H1 (cell line): ENCODE data around the gene CYP4B1. TPM values are rescaled to one million over a fixed set of nuclear protein-coding genes. Genes with fewer than 3 reads are reported as not detected.

Experiments
- CTCF ChIA-PET: fragments of 300-600 bp; sonication (Branson Sonifier 250); formaldehyde crosslinking; loops from one replicate; lab custom pipeline; 2021; ENCODE audit not compliant: partially characterized antibody; lab: Charles Lee
- POLR2A ChIA-PET: fragments of 300-600 bp; sonication (Branson Sonifier 250); formaldehyde crosslinking; loops from one replicate; lab custom pipeline; 2021; ENCODE audit warnings: inconsistent platforms; ENCODE audit not compliant: partially characterized antibody; lab: Charles Lee
- DNase-seq, 2 experiments: peaks; one replicate each; pipeline versions ENCODE4 v3.0.0 to v3.0.0-alpha.2; 2010 to 2022; ENCODE audit warnings: low spot score in 2 of 2, low read depth in 1 of 2, mixed read lengths in 1 of 2
- FAIRE-seq: peaks from 2 replicates; lab custom pipeline; 2011; peaks lifted over from hg19 to GRCh38; lab: Jason Lieb, UNC
- H2AFZ ChIP-seq: 2 replicates; pipeline ENCODE4 v1.8.1; 2012; ENCODE audit warnings: low read length, inconsistent platforms
- H2AK5ac ChIP-seq: 2 replicates; pipeline ENCODE4 v1.6.1; 2013; ENCODE audit warnings: low read depth, low read length
- H2BK120ac ChIP-seq: replicated peaks from 2 replicates; pipeline ENCODE3; 2013; ENCODE audit warnings: low read depth, low read length, inconsistent platforms
- H2BK12ac ChIP-seq: 2 replicates; pipeline ENCODE4 v1.6.1; 2013; ENCODE audit warnings: low read depth, low read length
- H2BK15ac ChIP-seq: 2 replicates; pipeline ENCODE4 v1.6.1; 2013; ENCODE audit warnings: low read length
- H2BK20ac ChIP-seq: 2 replicates; pipeline ENCODE4 v1.6.1; 2013; ENCODE audit warnings: low read length
- H2BK5ac ChIP-seq: 2 replicates; pipeline ENCODE4 v1.6.1; 2013; ENCODE audit warnings: low read depth, low read length
- H3K14ac ChIP-seq: 2 replicates; pipeline ENCODE4 v1.6.1; 2013; ENCODE audit warnings: inconsistent platforms; ENCODE audit not compliant: insufficient read length
- H3K18ac ChIP-seq: 2 replicates; pipeline ENCODE4 v1.6.1; 2013; ENCODE audit warnings: low read length; ENCODE audit errors: extremely low read depth
- H3K23ac ChIP-seq: 2 replicates; pipeline ENCODE4 v1.6.1; 2013; ENCODE audit warnings: inconsistent platforms; ENCODE audit not compliant: insufficient read length
- H3K23me2 ChIP-seq: 2 replicates; pipeline ENCODE4 v1.6.1; 2013; ENCODE audit warnings: low read depth, low read length
- H3K27ac ChIP-seq: 2 replicates; pipeline ENCODE4 v1.6.1; 2011; ENCODE audit warnings: low read depth, low read length, inconsistent platforms
- H3K27me3 ChIP-seq, 4 experiments: replicated peaks in 1 of 4; 1 replicate in 1 of 4; 2 replicates in 3 of 4; pipeline versions ENCODE4 v1.6.1 to v1.8.1; 2011 to 2013; ENCODE audit warnings: low read length in 3 of 4, mild to moderate bottlenecking in 3 of 4, inconsistent platforms in 2 of 4, mixed read lengths in 2 of 4, moderate library complexity in 1 of 4; ENCODE audit not compliant: control insufficient read depth in 3 of 4, insufficient read depth in 3 of 4; ENCODE audit errors: extremely low read depth in 1 of 4
- H3K36me3 ChIP-seq, 4 experiments: 2 replicates each; pipeline versions ENCODE4 v1.6.1 to v1.8.1; 2011 to 2013; ENCODE audit warnings: mild to moderate bottlenecking in 4 of 4, low read length in 3 of 4, moderate library complexity in 2 of 4, control low read depth in 1 of 4, inconsistent platforms in 1 of 4; ENCODE audit not compliant: insufficient read depth in 4 of 4, control insufficient read depth in 2 of 4
- H3K4ac ChIP-seq: replicated peaks from 2 replicates; pipeline ENCODE3; 2013; ENCODE audit warnings: low read length, low read depth, mixed read lengths, inconsistent platforms; ENCODE audit not compliant: insufficient read length
- H3K4me1 ChIP-seq, 4 experiments: replicated peaks in 1 of 4; 1 replicate in 1 of 4; 2 replicates in 3 of 4; pipeline versions ENCODE4 v1.6.1 to v1.8.1; 2011 to 2013; ENCODE audit warnings: low read length in 3 of 4, inconsistent platforms in 2 of 4, mixed read lengths in 1 of 4; ENCODE audit not compliant: insufficient read depth in 4 of 4, control insufficient read depth in 3 of 4
- H3K4me2 ChIP-seq, 2 experiments: 2 replicates each; pipeline versions ENCODE4 v1.6.1 to v1.8.1; 2011 to 2013; ENCODE audit warnings: low read depth in 2 of 2, low read length in 2 of 2, control low read depth in 1 of 2, inconsistent platforms in 1 of 2, mild to moderate bottlenecking in 1 of 2; ENCODE audit not compliant: insufficient read depth in 1 of 2
- H3K4me3 ChIP-seq, 4 experiments: fragments of 200-600, 300-600 bp in 1 of 4; sonication (generic), shearing (Covaris generic), sonication (Bioruptor Twin) in 1 of 4; 2 replicates each; pipeline versions ENCODE4 v1.5.1 to v1.8.1; 2011 to 2016; ENCODE audit warnings: low read length in 4 of 4, low read depth in 3 of 4, control low read depth in 2 of 4, inconsistent platforms in 2 of 4, mild to moderate bottlenecking in 2 of 4, mixed read lengths in 1 of 4, moderate library complexity in 1 of 4; ENCODE audit not compliant: insufficient read depth in 2 of 4; ENCODE audit errors: extremely low read depth in 1 of 4
- H3K56ac ChIP-seq: replicated peaks from 2 replicates; pipeline ENCODE3; 2013; ENCODE audit warnings: low read depth, mild to moderate bottlenecking, mixed read lengths, low read length, inconsistent platforms; ENCODE audit not compliant: insufficient read length
- H3K79me1 ChIP-seq: 2 replicates; pipeline ENCODE4 v1.6.1; 2013; ENCODE audit warnings: low read depth, low read length, control low read depth
- H3K79me2 ChIP-seq, 2 experiments: 2 replicates each; pipeline versions ENCODE4 v1.6.1 to v1.8.1; 2012 to 2013; ENCODE audit warnings: low read length in 2 of 2, mild to moderate bottlenecking in 2 of 2, inconsistent platforms in 1 of 2; ENCODE audit not compliant: insufficient read depth in 2 of 2, control insufficient read depth in 1 of 2
- H3K9ac ChIP-seq, 4 experiments: replicated peaks in 1 of 4; 1 replicate in 1 of 4; 2 replicates in 3 of 4; pipeline versions ENCODE4 v1.6.1 to v1.8.1; 2011 to 2013; ENCODE audit warnings: low read depth in 3 of 4, low read length in 3 of 4, control low read depth in 2 of 4, mild to moderate bottlenecking in 2 of 4, moderate library complexity in 2 of 4, inconsistent platforms in 1 of 4; ENCODE audit errors: extremely low read depth in 1 of 4
- H3K9me3 ChIP-seq, 2 experiments: 2 replicates each; pipeline versions ENCODE4 v1.6.1 to v1.8.1; 2012 to 2013; ENCODE audit warnings: mild to moderate bottlenecking in 2 of 2, moderate library complexity in 2 of 2, control low read depth in 1 of 2, inconsistent platforms in 1 of 2, low read depth in 1 of 2, low read length in 1 of 2, mixed read lengths in 1 of 2; ENCODE audit not compliant: insufficient read depth in 2 of 2
- H4K20me1 ChIP-seq, 2 experiments: replicated peaks in 1 of 2; 2 replicates each; pipeline versions ENCODE3 to v1.8.1; 2011 to 2013; ENCODE audit warnings: inconsistent platforms in 2 of 2, low read length in 2 of 2, mild to moderate bottlenecking in 1 of 2; ENCODE audit not compliant: insufficient read depth in 2 of 2, control insufficient read depth in 1 of 2
- H4K5ac ChIP-seq: 2 replicates; pipeline ENCODE4 v1.6.1; 2013; ENCODE audit warnings: low read length, low read depth, mixed read lengths, inconsistent platforms; ENCODE audit not compliant: insufficient read length
- H4K8ac ChIP-seq: 2 replicates; pipeline ENCODE4 v1.8.0; 2013; ENCODE audit warnings: mild to moderate bottlenecking, moderate library complexity, low read length, inconsistent platforms; ENCODE audit not compliant: insufficient read depth; ENCODE audit errors: extremely low read depth
- H4K91ac ChIP-seq: replicated peaks from 2 replicates; pipeline ENCODE3; 2013; ENCODE audit warnings: low read length, mixed read lengths, inconsistent platforms; ENCODE audit not compliant: insufficient read length
- BACH1 ChIP-seq: IDR thresholded peaks from 2 replicates; pipeline ENCODE4 v1.6.1; 2012; ENCODE audit warnings: low read length, improper control_type of control experiment
- CBX5 ChIP-seq: fragments of 300-800, 300-1000 bp; sonication (generic); IDR thresholded peaks from 2 replicates; pipeline ENCODE4 v1.7.1; 2016; ENCODE audit warnings: antibody characterized with exemption, low read length, low read depth
- CHD1 ChIP-seq: IDR thresholded peaks from 2 replicates; pipeline ENCODE4 v1.6.1; 2012; ENCODE audit warnings: low read depth, low read length, improper control_type of control experiment
- EGR1 ChIP-seq: IDR thresholded peaks from 2 replicates; pipeline ENCODE4 v1.6.1; 2011; ENCODE audit warnings: low read depth, low read length, borderline replicate concordance
- GABPA ChIP-seq: IDR thresholded peaks from 2 replicates; pipeline ENCODE4 v1.6.1; 2011; ENCODE audit warnings: mild to moderate bottlenecking, low read length, moderate library complexity, borderline replicate concordance; ENCODE audit not compliant: insufficient read depth
- HDAC2 ChIP-seq, 2 experiments: fragments of 300-600 bp in 1 of 2; sonication (generic) in 1 of 2; IDR thresholded peaks; 2 replicates each; pipeline ENCODE4 v1.6.1; 2011 to 2012; ENCODE audit warnings: low read depth in 2 of 2, low read length in 2 of 2, mild to moderate bottlenecking in 2 of 2, moderate library complexity in 2 of 2, borderline replicate concordance in 1 of 2, inconsistent platforms in 1 of 2
- SP1 ChIP-seq: IDR thresholded peaks from 2 replicates; pipeline ENCODE4 v1.6.1; 2011; ENCODE audit warnings: low read depth, low read length
- SP2 ChIP-seq: IDR thresholded peaks from 2 replicates; pipeline ENCODE4 v1.6.1; 2012; ENCODE audit warnings: mild to moderate bottlenecking, low read length, inconsistent platforms
- TBP ChIP-seq: IDR thresholded peaks from 2 replicates; pipeline ENCODE4 v1.6.1; 2011; ENCODE audit warnings: low read depth, low read length, improper control_type of control experiment
- WGBS, 2 experiments: shearing (Covaris generic) in 1 of 2; methylation state at CpG; one replicate each; pipeline versions ENCODE4 v1.1.6 to v1.1.7; 2013 to 2015; ENCODE audit warnings: low lambda C conversion rate in 2 of 2, mixed read lengths in 2 of 2, inconsistent platforms in 1 of 2, low coverage in 1 of 2, missing lambda C conversion rate in 1 of 2; ENCODE audit not compliant: insufficient replicate concordance in 2 of 2, insufficient coverage in 1 of 2, insufficient read length in 1 of 2; ENCODE audit errors: extremely low coverage in 1 of 2, missing lambda C conversion rate in 1 of 2; 5-methylcytosine and 5-hydroxymethylcytosine counted together
- polyA plus RNA-seq, 7 experiments: library from polyadenylated mRNA; depleted of rRNA in 3 of 7; stranded (reverse) in 5 of 7; unstranded in 2 of 7; fragments of >200 nt in 5 of 7; fragments of 200-250 nt in 2 of 7; gene quantifications; 1 replicate in 5 of 7; 2 replicates in 1 of 7; 4 replicates in 1 of 7; pipeline versions ENCODE4 v1.2.1 to v1.2.3, GENCODE V29; 2011 to 2013; ENCODE audit warnings: missing spikeins in 2 of 7, mixed read lengths in 2 of 7
- total RNA-seq: library from RNA; stranded (reverse); fragmentation: NEBNext Ultra II Directional; extraction: Animal tissue kit (Norgen Biotek cat#: 25700); gene quantifications from 2 replicates; pipeline ENCODE4 v1.2.1, GENCODE V29; 2021

CYP4B1 gene
- total and polyA plus RNA-seq, 2 of the 8 experiments (the other 6 are each of a cell fraction or from before 2014, with no cell fraction given): 0.23 TPM; not detected in 1

DNA sequence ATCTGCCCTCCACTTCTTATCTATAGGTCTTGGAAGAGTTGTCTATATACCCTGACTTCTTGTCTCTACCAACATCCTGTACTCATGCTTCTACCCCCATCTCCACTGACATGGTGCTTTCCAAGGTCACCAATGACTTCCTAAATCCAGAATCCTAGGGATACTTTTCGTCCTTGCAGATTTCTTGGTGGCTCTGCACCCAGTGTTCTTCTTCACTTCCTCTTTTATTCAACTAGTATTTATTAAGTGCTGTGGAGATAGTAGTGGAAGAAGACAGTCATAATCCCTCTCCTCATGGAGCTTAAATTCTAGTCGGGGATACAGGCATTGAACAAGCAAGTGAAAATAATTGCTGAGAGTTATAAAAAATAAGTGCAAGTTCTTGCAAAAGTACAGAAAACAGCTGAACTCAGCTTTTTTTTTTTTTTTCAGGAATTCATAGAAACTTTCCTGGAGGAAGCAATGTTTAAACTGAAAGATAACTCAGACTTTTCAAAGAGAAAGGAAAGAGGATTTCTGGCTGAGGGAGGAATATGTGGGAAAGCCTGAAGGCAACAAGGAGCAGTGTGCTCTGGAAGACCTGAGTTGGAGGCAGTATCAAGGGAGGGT is 38.2 kb upstream of the CYP4B1 start:
- no peak overlapping the region for H2BK15ac ChIP-seq
- DNase-seq: no peak
- H3K23ac ChIP-seq: no peak overlapping the region
- POLR2A ChIA-PET: no interaction called here
- no peaks in the 10 kb centered on the region for H4K20me1 ChIP-seq
- no peak overlapping the region for H3K27ac ChIP-seq
- H3K79me1 ChIP-seq: no peaks in the 10 kb centered on the region
- H2AK5ac ChIP-seq: no peak overlapping the region
- no peak overlapping the region for H2AFZ ChIP-seq
- H2BK12ac ChIP-seq: no peak overlapping the region
- TF ChIP-seq HDAC2 (IDR thresholded peaks at IDR 0.05; ENCODE audit: borderline replicate concordance in 1 of 2, low read depth in 2 of 2, low read length in 2 of 2) (no peak), BACH1 (no peak), CBX5 (no peak), CHD1 (no peak), GABPA (no peak), TBP (no peak), EGR1 (no peak), SP2 (no peak), SP1 (no peak)
- TF ChIP-seq, all 59 proteins: peak for 0
- no peak overlapping the region for H4K91ac ChIP-seq
- WGBS, 2 experiments: 88% methylated on average over 2 of the region's 2 CpGs; no CpG with 5 or more reads in 1 of the 2 experiments
- no peaks in the 10 kb centered on the region for H3K79me2 ChIP-seq
- no peak overlapping the region for H3K56ac ChIP-seq
- no peak overlapping the region for H2BK120ac ChIP-seq
- H3K36me3 ChIP-seq: no peaks in the 10 kb centered on the region
- H3K23me2 ChIP-seq: peaks cover 6% of the 10 kb centered on the region
- no peak for FAIRE-seq
- H3K9ac ChIP-seq: no peak overlapping the region
- no peak overlapping the region for H2BK5ac ChIP-seq
- H3K4ac ChIP-seq: no peak overlapping the region
- no peaks in the 10 kb centered on the region; a peak in 1 of 4 replicates for H3K9me3 ChIP-seq
- CTCF ChIA-PET: interaction anchor here (2.9 kb wide), 1 partner anchor 13 kb away, joined by 9 read pairs; no protein-coding TSS in a partner anchor
- H2BK20ac ChIP-seq: no peak overlapping the region
- no peaks in the 10 kb centered on the region for H3K27me3 ChIP-seq
- H4K5ac ChIP-seq: no peak overlapping the region
- H3K4me3 ChIP-seq: no peak overlapping the region
- no peak overlapping the region for H4K8ac ChIP-seq
- no peak overlapping the region for H3K18ac ChIP-seq
- no peak overlapping the region for H3K14ac ChIP-seq
- peaks cover 4 to 13% (median 8%) of the 10 kb centered on the region in 4 experiments; a peak in 6 of 7 replicates for H3K4me1 ChIP-seq
- H3K4me2 ChIP-seq: no peak overlapping the region
